Muscle layer of duodenum (tissue), 2 donors: ENCODE data around the gene ESR2.
"Not testable (repeated sequence)": the region's sequence is repeated elsewhere in the genome, so short reads cannot be mapped to it uniquely, and the experiment has no call there.

Experiments
- H3K27ac ChIP-seq: one replicate; pipeline ENCODE4 v1.7.0; 2013; ENCODE audit warnings: mild to moderate bottlenecking, low read length
- H3K27me3 ChIP-seq: one replicate; pipeline ENCODE4 v1.7.0; 2013; ENCODE audit warnings: low read depth, mild to moderate bottlenecking, control low read depth, low read length
- H3K36me3 ChIP-seq, 2 donors: one replicate each; pipeline ENCODE4 v1.7.0; 2013; ENCODE audit warnings: low read length in 2 of 2, control low read depth in 1 of 2, mild to moderate bottlenecking in 1 of 2; ENCODE audit not compliant: insufficient read depth in 2 of 2, control insufficient read depth in 1 of 2
- H3K4me1 ChIP-seq, 2 donors: one replicate each; pipeline ENCODE4 v1.7.0; 2013; ENCODE audit warnings: low read length in 2 of 2, mild to moderate bottlenecking in 2 of 2, control low read depth in 1 of 2, moderate library complexity in 1 of 2; ENCODE audit not compliant: insufficient read depth in 2 of 2, control insufficient read depth in 1 of 2
- H3K4me3 ChIP-seq, 2 donors: one replicate each; pipeline ENCODE4 v1.7.0; 2013; ENCODE audit warnings: low read length in 2 of 2, low read depth in 1 of 2, mild to moderate bottlenecking in 1 of 2
- H3K9me3 ChIP-seq, 2 donors: one replicate each; pipeline ENCODE4 v1.7.0; 2013; ENCODE audit warnings: low read length in 2 of 2, control low read depth in 1 of 2, mild to moderate bottlenecking in 1 of 2; ENCODE audit not compliant: control insufficient read depth in 1 of 2
- donor health status: healthy.

Gene ESR2

DNA sequence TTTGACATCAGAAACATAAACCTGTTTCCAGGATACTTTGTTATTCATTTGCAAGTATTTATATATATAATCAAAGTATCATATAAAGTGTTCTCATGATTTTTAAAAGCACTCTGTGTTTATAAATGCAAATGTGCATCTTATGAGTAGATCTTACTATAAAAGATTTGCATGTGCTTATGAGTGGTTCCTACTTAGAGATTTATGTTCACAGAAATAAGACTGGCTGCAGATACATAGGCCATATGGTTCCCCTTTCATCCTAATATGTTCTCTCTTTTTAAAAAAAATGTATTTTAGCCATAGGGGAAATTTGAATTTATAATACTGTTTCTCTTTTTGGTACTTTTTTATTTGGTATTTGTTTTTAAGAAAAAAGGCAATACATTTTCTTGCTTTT is 174.2 kb downstream of the ESR2 start:
- no peak overlapping the region for H3K27ac ChIP-seq
- no peaks in the 10 kb centered on the region for H3K9me3 ChIP-seq
- peaks cover 17 to 20% of the 10 kb centered on the region in 2 donors for H3K36me3 ChIP-seq

DNA sequence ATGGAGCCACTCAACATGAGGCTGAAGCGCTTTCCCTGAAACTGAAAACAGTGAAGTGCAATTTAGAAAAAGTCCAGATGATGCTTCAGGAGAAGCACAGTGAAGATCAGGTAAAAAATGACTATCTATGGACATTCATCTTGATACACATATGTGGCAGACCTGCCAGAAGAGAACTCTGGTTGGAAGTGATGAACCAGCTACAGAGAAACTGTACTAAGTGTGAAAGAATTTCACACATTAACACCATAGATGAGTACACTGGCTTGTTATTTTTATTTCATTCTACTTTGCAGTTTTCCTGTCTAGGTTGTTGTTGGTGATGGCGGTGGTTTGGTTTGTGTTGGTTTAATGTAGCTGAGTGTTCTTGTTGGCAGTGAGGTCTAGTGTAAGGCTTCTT is 174.7 kb downstream of the ESR2 start:
- H3K27ac ChIP-seq: no peak overlapping the region
- no peak overlapping the region for H3K4me3 ChIP-seq
- no peaks in the 10 kb centered on the region for H3K27me3 ChIP-seq
- no peaks in the 10 kb centered on the region for H3K9me3 ChIP-seq
- peaks cover 19 to 23% of the 10 kb centered on the region in 2 donors for H3K36me3 ChIP-seq
- H3K4me1 ChIP-seq: no peaks in the 10 kb centered on the region

More for the DNA sequence above, 174.2 kb downstream of the ESR2 start:
- H3K4me1 ChIP-seq: no peaks in the 10 kb centered on the region
- no peaks in the 10 kb centered on the region for H3K27me3 ChIP-seq
- no peak overlapping the region for H3K4me3 ChIP-seq

DNA sequence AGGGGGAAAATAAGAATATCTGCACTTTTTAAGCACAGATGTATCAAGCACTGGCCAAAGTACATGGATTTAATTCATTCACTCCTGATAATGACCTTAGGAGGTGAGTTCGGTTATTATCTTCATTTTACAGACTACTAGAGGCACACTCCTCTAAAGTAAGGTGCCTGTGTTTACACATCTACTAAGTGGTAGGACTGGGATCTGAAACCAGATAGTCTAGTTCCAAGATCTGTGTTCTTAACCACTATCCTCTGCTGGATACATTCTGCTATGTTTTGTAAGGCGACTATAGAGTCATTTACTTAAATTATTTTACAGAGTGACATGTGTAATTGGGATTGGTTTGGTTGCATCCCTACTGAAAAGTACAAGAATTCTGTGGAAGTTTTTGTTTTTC is 175.3 kb downstream of the ESR2 start:
- Histone ChIP-seq H3K4me3 (no peak overlapping the region), H3K4me1 (no peaks in the 10 kb centered on the region), H3K9me3 (no peaks in the 10 kb centered on the region), H3K36me3 (peaks cover 19 to 28% of the 10 kb centered on the region in 2 donors), H3K27ac (no peak overlapping the region), H3K27me3 (no peaks in the 10 kb centered on the region)

DNA sequence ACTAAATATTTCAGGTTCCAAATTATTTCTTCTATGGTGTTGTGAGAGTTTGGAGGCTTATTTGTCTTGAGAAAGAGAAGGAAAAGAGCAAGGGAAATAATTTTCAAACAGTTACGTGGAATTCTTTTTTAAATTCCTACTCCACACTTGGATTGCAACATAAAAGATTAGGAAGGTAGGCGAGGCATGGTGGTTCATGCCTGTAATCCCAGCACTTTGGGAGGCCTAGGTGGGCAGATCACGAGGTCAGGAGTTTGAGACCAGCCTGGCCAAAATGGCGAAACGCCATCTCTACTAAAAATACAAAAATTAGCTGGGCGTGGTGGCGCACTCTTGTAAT is 175.8 kb downstream of the ESR2 start:
- H3K9me3 ChIP-seq, H3K4me1 ChIP-seq, H3K27ac ChIP-seq, H3K4me3 ChIP-seq, H3K27me3 ChIP-seq: not testable (repeated sequence)
- H3K36me3 ChIP-seq: peaks cover 19 to 24% of the 10 kb centered on the region in 2 donors

DNA sequence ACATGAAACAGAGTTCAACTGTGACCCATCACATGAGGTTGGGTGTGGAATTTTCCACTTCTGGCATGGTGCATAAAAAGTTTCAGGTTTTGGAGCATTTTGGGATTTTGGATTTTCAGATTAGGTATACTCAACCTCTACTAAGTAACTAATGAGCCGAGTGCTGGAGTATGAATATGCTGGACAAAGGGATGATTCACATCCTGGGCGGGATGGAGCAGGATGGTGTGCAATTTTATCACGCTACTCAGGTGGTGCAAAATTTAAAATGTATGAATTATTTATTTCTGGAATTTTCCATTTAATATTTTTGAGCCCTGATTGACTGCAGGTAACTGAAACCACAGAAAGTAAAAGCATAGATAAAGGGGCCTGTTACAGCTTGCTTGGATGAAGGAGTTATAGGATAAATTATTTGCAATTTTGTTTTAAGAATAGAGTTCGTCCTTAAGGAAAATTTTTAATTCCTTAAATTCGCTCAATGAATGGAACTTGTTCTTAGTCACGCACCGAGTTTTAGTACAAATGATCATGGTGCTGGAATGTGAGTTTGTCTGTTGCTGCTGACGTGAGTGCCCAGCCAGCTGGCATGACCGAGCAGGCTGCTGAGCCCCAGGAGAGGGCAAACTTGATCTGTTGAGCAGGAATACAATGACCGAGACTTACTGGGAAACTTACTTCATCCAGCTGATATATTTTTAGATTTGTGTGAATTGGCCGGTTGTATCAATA is 176.3 kb downstream of the ESR2 start:
- no peaks in the 10 kb centered on the region for H3K27me3 ChIP-seq
- H3K9me3 ChIP-seq: no peaks in the 10 kb centered on the region
- H3K36me3 ChIP-seq: peaks cover 14 to 19% of the 10 kb centered on the region in 2 donors
- peaks cover 0 to 4% of the 10 kb centered on the region in 2 donors for H3K4me1 ChIP-seq
- H3K4me3 ChIP-seq: no peak overlapping the region
- H3K27ac ChIP-seq: no peak overlapping the region

DNA sequence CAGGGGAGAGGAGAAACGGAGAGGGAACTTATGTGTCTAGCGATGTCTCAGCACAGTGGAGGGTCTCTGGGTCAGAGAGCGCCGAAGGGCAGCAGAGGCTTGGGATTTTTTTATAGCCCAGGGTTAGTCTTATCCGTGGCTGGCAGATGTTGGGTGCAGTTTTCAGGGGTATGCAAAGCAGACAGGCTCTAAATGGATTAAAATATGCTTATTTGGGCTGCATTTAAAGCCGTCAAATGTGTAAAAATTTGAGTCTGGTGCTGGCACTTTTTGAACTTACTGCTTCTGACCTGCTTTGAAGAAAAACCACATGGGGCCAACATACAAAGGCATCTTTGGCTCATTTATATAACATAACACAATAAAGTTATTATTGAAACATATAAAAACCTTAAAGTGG is 178.8 kb downstream of the ESR2 start:
- Histone ChIP-seq H3K4me3 (no peak overlapping the region), H3K36me3 (peaks cover 8 to 9% of the 10 kb centered on the region in 2 donors)

DNA sequence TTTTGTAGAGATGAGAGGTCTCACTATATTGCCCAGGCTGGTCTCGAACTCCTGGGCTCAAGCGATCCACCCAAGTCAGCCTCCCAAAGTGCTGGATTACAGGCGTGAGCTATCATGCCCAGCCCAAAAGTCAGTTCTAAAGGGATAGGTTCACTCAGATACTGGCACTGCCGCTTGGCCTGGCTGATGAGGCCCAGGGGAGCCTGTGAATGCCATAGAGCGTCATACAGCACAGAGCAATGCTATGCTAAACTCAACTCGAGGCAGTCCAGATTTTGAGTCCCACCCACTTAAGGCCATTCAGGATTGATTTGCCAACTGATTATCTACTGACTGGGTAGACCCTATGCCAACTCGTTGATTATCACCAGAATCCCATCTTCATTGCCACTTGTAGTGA is 179.4 kb downstream of the ESR2 start:
- Histone ChIP-seq H3K4me1 (peaks cover 0 to 5% of the 10 kb centered on the region in 2 donors), H3K9me3 (no peaks in the 10 kb centered on the region), H3K27ac (no peak overlapping the region), H3K36me3 (peaks cover 8 to 9% of the 10 kb centered on the region in 2 donors), H3K4me3 (no peak overlapping the region), H3K27me3 (no peaks in the 10 kb centered on the region)

More for the DNA sequence above, 178.8 kb downstream of the ESR2 start:
- Histone ChIP-seq H3K27ac (no peak overlapping the region), H3K9me3 (no peaks in the 10 kb centered on the region), H3K4me1 (peaks cover 0 to 5% of the 10 kb centered on the region in 2 donors), H3K27me3 (no peaks in the 10 kb centered on the region)

DNA sequence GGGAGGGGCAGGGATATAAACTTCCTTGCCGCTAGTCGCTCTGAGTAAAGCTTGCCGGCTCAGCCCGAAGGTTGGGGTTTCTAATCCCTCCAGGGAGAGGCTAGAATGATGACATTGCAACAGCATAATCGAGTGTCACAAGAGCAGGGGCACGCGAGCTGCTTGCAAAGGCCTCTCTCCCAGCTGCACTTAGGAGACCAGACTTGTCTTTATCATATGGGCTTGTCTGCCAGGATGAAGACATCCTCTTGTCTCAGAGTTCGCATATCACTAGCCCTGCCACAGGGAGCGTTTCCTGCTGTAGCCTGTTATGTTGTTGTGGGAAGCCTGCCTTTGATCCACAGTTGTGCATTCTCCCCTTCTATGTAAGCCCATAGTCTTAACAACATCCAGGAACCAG is 180.0 kb downstream of the ESR2 start:
- Histone ChIP-seq H3K4me3 (no peak overlapping the region), H3K36me3 (peaks cover 6 to 8% of the 10 kb centered on the region in 2 donors), H3K27ac (no peak overlapping the region), H3K4me1 (peaks cover 0 to 5% of the 10 kb centered on the region in 2 donors), H3K27me3 (no peaks in the 10 kb centered on the region), H3K9me3 (no peaks in the 10 kb centered on the region)

DNA sequence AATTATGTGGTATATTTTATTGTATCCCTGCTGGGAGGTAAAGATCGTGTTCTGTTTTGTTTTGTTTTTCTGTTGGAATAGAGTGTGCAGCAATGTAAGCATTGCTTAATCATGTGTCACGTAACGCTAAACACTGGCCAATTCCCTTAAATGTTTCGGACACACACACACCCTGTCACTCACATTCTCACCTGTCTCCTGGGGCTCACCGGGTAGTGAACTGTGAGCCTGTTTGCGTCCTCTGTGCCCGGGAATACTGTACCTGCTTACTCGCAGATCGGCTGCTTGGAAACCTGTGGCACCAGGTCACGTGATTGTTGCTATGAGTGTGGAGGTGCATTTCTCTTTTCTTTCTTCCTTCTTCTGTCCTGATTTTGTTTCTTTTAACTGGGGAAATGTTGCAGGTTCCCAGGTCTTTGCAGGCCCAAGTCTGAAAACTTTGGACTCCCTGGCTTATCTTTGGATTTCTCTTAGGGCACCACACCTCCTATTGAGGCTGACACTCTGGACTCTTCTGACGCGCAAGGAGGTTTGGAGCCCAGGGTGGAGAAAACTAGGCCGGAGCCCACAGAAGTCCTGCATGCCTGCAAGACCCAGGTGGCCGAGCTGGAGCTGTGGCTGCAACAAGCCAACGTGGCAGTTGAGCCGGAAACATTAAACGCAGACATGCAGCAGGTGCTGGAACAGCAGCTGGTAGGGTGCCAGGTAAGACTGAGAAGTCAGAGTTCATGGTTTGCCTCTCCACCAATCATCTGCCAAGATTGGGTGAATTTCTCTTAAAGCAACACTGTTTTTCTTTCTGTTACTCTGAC is 181.1 kb downstream of the ESR2 start:
- H3K4me3 ChIP-seq: peak overlapping the region in 1 of 2 donors; percentile 37
- H3K4me1 ChIP-seq: peaks cover 0 to 5% of the 10 kb centered on the region in 2 donors
- no peaks in the 10 kb centered on the region for H3K27me3 ChIP-seq
- peak overlapping the region; percentile 53 for H3K27ac ChIP-seq
- H3K36me3 ChIP-seq: peaks cover 6 to 8% of the 10 kb centered on the region in 2 donors
- no peaks in the 10 kb centered on the region for H3K9me3 ChIP-seq

DNA sequence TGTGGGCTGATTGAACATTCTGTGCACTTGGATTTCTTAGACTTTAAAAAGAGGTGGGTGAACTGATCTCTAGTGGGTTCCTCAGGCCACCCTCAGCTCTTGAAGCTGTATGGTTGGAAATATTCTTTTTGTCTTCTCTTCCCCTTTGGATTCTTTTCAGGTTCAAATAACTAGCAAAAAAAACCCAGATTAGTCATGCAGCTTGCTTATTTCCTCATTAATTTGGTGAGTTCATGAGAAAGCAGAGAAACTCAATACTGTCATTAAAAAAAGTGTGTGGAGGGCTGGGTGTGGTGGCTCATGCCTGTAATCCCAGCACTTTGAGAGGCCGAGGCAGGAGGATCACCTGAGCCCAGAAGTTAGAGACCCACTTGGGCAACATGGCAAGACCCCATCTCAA is 183.4 kb downstream of the ESR2 start:
- Histone ChIP-seq H3K27ac (no peak overlapping the region), H3K36me3 (peaks cover 8 to 10% of the 10 kb centered on the region in 2 donors), H3K9me3 (no peaks in the 10 kb centered on the region), H3K4me3 (no peak overlapping the region), H3K4me1 (peaks cover 0 to 5% of the 10 kb centered on the region in 2 donors), H3K27me3 (no peaks in the 10 kb centered on the region)

DNA sequence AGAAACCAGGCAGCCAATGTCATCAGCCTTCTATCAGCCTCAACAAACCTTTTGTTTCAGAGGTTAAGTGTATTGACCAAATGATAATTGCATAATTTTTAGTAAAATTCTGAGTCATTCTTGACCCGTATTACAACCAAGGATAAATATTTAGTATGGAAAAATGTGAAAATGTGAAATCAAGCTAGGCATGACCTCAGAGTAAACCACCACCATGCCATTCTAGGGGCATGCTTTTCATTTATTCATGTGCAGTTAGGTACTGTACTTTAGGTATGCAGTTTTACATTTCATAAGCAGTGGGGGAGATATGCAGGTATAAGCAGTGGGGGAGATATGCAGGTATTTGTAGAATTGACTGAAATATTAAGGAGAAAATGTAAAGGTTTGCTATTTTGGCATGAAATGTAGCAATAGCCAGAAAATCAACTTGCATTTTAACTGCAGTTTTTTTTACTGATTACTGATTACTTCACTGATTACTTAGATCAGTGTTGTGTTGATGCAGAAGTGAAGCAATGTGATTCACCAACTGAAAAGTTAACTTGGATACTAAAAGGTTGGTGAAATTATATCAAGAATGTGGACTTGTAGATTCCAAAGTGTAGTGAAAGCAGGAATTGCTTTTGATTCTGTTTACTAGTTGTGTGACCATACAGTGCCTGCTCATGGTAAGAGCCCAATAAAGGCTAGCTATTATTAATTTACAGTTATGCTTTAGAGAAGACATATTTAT is 184.2 kb downstream of the ESR2 start:
- H3K36me3 ChIP-seq: peaks cover 7 to 8% of the 10 kb centered on the region in 2 donors
- no peaks in the 10 kb centered on the region for H3K9me3 ChIP-seq
- no peak overlapping the region for H3K27ac ChIP-seq
- no peak overlapping the region for H3K4me3 ChIP-seq
- peaks cover 0 to 5% of the 10 kb centered on the region in 2 donors for H3K4me1 ChIP-seq
- H3K27me3 ChIP-seq: no peaks in the 10 kb centered on the region
